Uterus (tissue), 4 donors: ENCODE data around the gene TMEM86A. TPM values are rescaled to one million over a fixed set of nuclear protein-coding genes. Genes with fewer than 3 reads are reported as not detected.
"Not testable (repeated sequence)": the region's sequence is repeated elsewhere in the genome, so short reads cannot be mapped to it uniquely, and the experiment has no call there.

Experiments
- DNase-seq, 2 donors: peaks; one replicate each; pipeline ENCODE4 v3.0.0-alpha.2; 2019 to 2020
- H3K27ac ChIP-seq, 2 donors: fragments of 200-600 bp; sonication (generic); 1 replicate in 1 of 2; 2 replicates in 1 of 2; pipeline ENCODE4 v1.5.1; 2016 to 2018
- H3K27me3 ChIP-seq, 2 donors: fragments of 200-600 bp; sonication (generic); one replicate each; pipeline ENCODE4 v1.5.1; 2018 to 2019; ENCODE audit warnings: control low read depth in 1 of 2
- H3K36me3 ChIP-seq, 2 donors: fragments of 200-600 bp; sonication (generic); one replicate each; pipeline ENCODE4 v1.5.1; 2019; ENCODE audit warnings: control low read depth in 1 of 2
- H3K4me1 ChIP-seq, 2 donors: fragments of 200-600 bp; sonication (generic); one replicate each; pipeline ENCODE4 v1.5.1; 2018 to 2019; ENCODE audit warnings: control low read depth in 1 of 2
- H3K4me3 ChIP-seq, 2 donors: fragments of 200-600 bp; sonication (generic); 1 replicate in 1 of 2; 2 replicates in 1 of 2; pipeline ENCODE4 v1.5.1; 2018 to 2019; ENCODE audit warnings: mild to moderate bottlenecking in 1 of 2
- H3K9me3 ChIP-seq, 2 donors: fragments of 200-600 bp; sonication (generic); one replicate each; pipeline ENCODE4 v1.5.1; 2019; ENCODE audit warnings: control low read depth in 1 of 2
- CTCF ChIP-seq, 4 experiments: fragments of 200-600 bp in 2 of 4; fragments of 450-650 bp in 2 of 4; sonication (generic) in 2 of 4; IDR thresholded peaks; one replicate each; pipeline ENCODE4 v1.5.1; 2016 to 2019; ENCODE audit warnings: antibody characterized with exemption in 4 of 4, mild to moderate bottlenecking in 2 of 4, moderate library complexity in 1 of 4
- POLR2A ChIP-seq, 2 donors: fragments of 450-650 bp; IDR thresholded peaks; one replicate each; pipeline ENCODE4 v1.6.1; 2016; ENCODE audit warnings: antibody characterized with exemption in 2 of 2, mild to moderate bottlenecking in 1 of 2, moderate library complexity in 1 of 2
- intact Hi-C: fragments of 100-400 bp; cut with DNase I; formaldehyde crosslinking; loops from one replicate; pipeline ENCODE4 v1.15.1; 2023; ENCODE audit warnings: low total_unique reads
- total RNA-seq, 4 donors: library from RNA; depleted of rRNA in 3 of 4; stranded (reverse); fragments of >200 nt in 3 of 4; gene quantifications; one replicate each; pipeline versions ENCODE4 v1.1.0 to v1.2.4, GENCODE V29; 2014 to 2023
- donor health status: DM: yes; HTN: yes; CAD: no.

The TMEM86A gene
- total RNA-seq, 4 donors from 2014 or later, result 1.3 to 3.9 (median 3.3) TPM

GRCh38 chr11:18677560-18677959, 21.0 kb upstream of the TMEM86A start:
- Histone ChIP-seq H3K27me3 (no peaks in the 10 kb centered on the region), H3K27ac (no peak overlapping the region), H3K4me1 (no peaks in the 10 kb centered on the region), H3K4me3 (no peak overlapping the region), H3K9me3 (no peaks in the 10 kb centered on the region), H3K36me3 (no peaks in the 10 kb centered on the region)
- no peak for DNase-seq
- intact Hi-C loops, result no loop called here
- TF ChIP-seq POLR2A (IDR thresholded peaks at IDR 0.05) (no peak), CTCF (IDR thresholded peaks at IDR 0.05) (no peak)

- H3K9me3 ChIP-seq, H3K4me3 ChIP-seq, DNase-seq, H3K27ac ChIP-seq, intact Hi-C loops, H3K27me3 ChIP-seq, H3K36me3 ChIP-seq, H3K4me1 ChIP-seq: not testable (repeated sequence)
These were observed 16.6 kb upstream of the TMEM86A start for GRCh38 chr11:18681949-18682348.

- H3K4me3 ChIP-seq, result no peak overlapping the region
- H3K4me1 ChIP-seq, result no peaks in the 10 kb centered on the region
- no peaks in the 10 kb centered on the region for H3K9me3 ChIP-seq
- no peak for DNase-seq
- H3K27ac ChIP-seq, result no peak overlapping the region
- H3K27me3 ChIP-seq, result no peaks in the 10 kb centered on the region
- TF ChIP-seq CTCF (IDR thresholded peaks at IDR 0.05), result no peak
- TF ChIP-seq POLR2A (IDR thresholded peaks at IDR 0.05), result no peak
- no peaks in the 10 kb centered on the region for H3K36me3 ChIP-seq
- intact Hi-C loops, result no loop called here
These were observed 16.1 kb upstream of the TMEM86A start for GRCh38 chr11:18682466-18682865.

GRCh38 chr11:18684267-18684666, 14.3 kb upstream of the TMEM86A start:
- H3K4me1 ChIP-seq, result no peaks in the 10 kb centered on the region
- no peaks in the 10 kb centered on the region for H3K9me3 ChIP-seq
- intact Hi-C loops, result no loop called here
- no peaks in the 10 kb centered on the region for H3K36me3 ChIP-seq
- no peaks in the 10 kb centered on the region for H3K27me3 ChIP-seq
- no peak for DNase-seq
- TF ChIP-seq POLR2A (IDR thresholded peaks at IDR 0.05) (no peak), CTCF (IDR thresholded peaks at IDR 0.05) (no peak)
- no peak overlapping the region for H3K27ac ChIP-seq
- no peak overlapping the region for H3K4me3 ChIP-seq

- H3K27ac ChIP-seq, H3K36me3 ChIP-seq, H3K4me1 ChIP-seq, H3K27me3 ChIP-seq, intact Hi-C loops, DNase-seq, H3K4me3 ChIP-seq, H3K9me3 ChIP-seq: not testable (repeated sequence)
These were observed 7.0 kb upstream of the TMEM86A start for GRCh38 chr11:18691467-18692140.

- TF ChIP-seq CTCF (IDR thresholded peaks at IDR 0.05) (no peak), POLR2A (IDR thresholded peaks at IDR 0.05) (no peak)
These were observed 5.4 kb upstream of the TMEM86A start for GRCh38 chr11:18692941-18693760.

More at GRCh38 chr11:18692941-18693760, 5.4 kb upstream of the TMEM86A start:
- no peaks in the 10 kb centered on the region for H3K4me1 ChIP-seq
- H3K9me3 ChIP-seq, result no peaks in the 10 kb centered on the region
- DNase-seq, result no peak
- H3K4me3 ChIP-seq, result no peak overlapping the region
- intact Hi-C loops, result no loop called here
- no peaks in the 10 kb centered on the region for H3K27me3 ChIP-seq
- no peaks in the 10 kb centered on the region for H3K36me3 ChIP-seq
- H3K27ac ChIP-seq, result no peak overlapping the region
